Subcutaneous abdominal adipose tissue (tissue), 5 donors: Measurements from ENCODE around the gene GAP43.

Experiments
- H3K27ac ChIP-seq: one replicate; pipeline ENCODE4 v1.7.0; 2013; ENCODE audit warnings: low read depth, mild to moderate bottlenecking, inconsistent platforms, low read length, moderate library complexity
- H3K27me3 ChIP-seq, 5 donors: one replicate each; pipeline ENCODE4 v1.7.0; 2013; ENCODE audit warnings: low read length in 5 of 5, inconsistent platforms in 1 of 5; ENCODE audit not compliant: control insufficient read depth in 5 of 5, insufficient read depth in 4 of 5
- H3K36me3 ChIP-seq, 5 donors: one replicate each; pipeline ENCODE4 v1.7.0; 2013; ENCODE audit warnings: low read length in 5 of 5; ENCODE audit not compliant: control insufficient read depth in 5 of 5, insufficient read depth in 5 of 5
- H3K4me1 ChIP-seq, 5 donors: one replicate each; pipeline ENCODE4 v1.7.0; 2013; ENCODE audit warnings: low read length in 5 of 5, mild to moderate bottlenecking in 3 of 5, moderate library complexity in 1 of 5; ENCODE audit not compliant: control insufficient read depth in 5 of 5, insufficient read depth in 5 of 5
- H3K4me3 ChIP-seq, 5 donors: one replicate each; pipeline ENCODE4 v1.7.0; 2013; ENCODE audit warnings: low read length in 5 of 5, low read depth in 1 of 5
- H3K9ac ChIP-seq, 5 donors: one replicate each; pipeline ENCODE4 v1.7.0; 2013; ENCODE audit warnings: low read length in 5 of 5, mild to moderate bottlenecking in 4 of 5, moderate library complexity in 3 of 5
- H3K9me3 ChIP-seq, 5 donors: one replicate each; pipeline ENCODE4 v1.7.0; 2013; ENCODE audit warnings: low read length in 5 of 5; ENCODE audit not compliant: control insufficient read depth in 5 of 5
- donor health status: healthy.
- donor health status: healthy.
- donor health status: healthy.
- donor health status: healthy.
- donor health status: healthy.

The GAP43 gene

DNA sequence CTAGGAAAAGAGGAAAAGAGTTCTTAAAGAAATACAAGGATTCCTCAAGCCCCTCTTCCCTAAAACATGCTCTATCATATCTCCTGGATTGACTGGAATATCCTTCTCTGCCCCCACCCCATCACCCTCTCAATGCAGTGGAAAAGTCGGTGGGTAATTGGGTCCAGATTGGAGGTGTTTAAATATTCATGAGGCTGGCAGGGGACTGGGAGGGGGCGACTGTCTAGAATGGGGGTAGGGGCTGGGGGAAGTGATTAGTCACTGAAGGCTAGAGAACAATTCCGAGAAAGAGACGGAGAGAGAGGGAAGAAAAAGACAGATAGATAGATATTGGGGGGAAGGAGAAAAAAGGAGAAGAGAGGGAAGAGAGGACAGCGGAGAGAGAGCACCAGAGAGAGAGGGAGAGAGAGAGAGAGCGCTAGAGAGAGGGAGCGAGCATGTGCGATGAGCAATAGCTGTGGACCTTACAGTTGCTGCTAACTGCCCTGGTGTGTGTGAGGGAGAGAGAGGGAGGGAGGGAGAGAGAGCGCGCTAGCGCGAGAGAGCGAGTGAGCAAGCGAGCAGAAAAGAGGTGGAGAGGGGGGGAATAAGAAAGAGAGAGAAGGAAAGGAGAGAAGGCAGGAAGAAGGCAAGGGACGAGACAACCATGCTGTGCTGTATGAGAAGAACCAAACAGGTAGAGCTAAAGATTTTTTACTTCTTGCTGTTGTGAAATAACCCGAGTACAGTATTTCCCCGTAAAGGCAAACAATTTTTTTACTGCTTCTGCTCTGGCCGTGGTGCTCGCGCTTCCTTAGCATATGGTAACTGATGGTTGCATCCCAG is at the start of gene GAP43:
Gene GAP43 (plus strand): TSS at position 467 of the 825 bp plus-strand sequence. CDS start 180 bp downstream, at position 647.
- no peak within 1 kb of the TSS for H3K27ac ChIP-seq
- peaks cover 0 to 8% (median 7%) of the 10 kb centered on the region in 5 donors for H3K4me1 ChIP-seq
- peaks cover 0 to 21% (median 6%) of the 10 kb centered on the region in 5 donors for H3K27me3 ChIP-seq
- peak within 1 kb of the TSS; percentile 10 to 65 (median 51) for H3K4me3 ChIP-seq
- peak within 1 kb of the TSS in 1 of 5 donors; percentile 39 for H3K9ac ChIP-seq
- H3K36me3 ChIP-seq: no peaks in the 10 kb centered on the region
- H3K9me3 ChIP-seq: no peaks in the 10 kb centered on the region

DNA sequence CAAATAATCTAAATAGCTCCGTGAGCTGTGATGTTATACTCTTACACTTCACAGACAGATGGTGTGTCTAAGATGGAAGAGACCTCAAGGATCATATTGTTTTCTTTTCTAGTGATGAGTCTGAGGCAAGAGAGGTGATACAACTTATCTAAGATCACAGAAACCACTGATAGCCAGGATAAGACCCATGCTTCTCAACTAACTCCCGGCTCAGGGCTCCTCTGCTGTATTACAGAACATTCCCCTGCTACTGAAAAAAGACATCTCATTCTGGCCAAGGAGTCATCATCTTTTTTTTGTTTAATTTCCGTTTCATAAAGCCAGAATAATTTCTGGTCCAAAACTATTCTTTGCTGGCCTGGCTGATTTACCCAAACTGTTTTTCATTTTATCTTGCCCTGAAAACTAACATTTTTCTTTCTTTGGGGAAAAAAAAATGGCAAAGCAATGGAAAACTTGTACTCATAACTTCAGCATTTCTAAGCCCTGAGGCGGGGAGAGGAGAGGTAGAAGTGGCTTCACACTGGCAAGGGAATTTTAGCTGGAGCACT is 46.9 kb upstream of the GAP43 start:
- H3K9ac ChIP-seq: no peak overlapping the region
- no peak overlapping the region for H3K4me3 ChIP-seq
- no peak overlapping the region for H3K27ac ChIP-seq
- H3K36me3 ChIP-seq: no peaks in the 10 kb centered on the region
- H3K4me1 ChIP-seq: peaks cover 0 to 11% (median 9%) of the 10 kb centered on the region in 5 donors
- H3K9me3 ChIP-seq: no peaks in the 10 kb centered on the region
- H3K27me3 ChIP-seq: no peaks in the 10 kb centered on the region

- Histone ChIP-seq H3K36me3 (no peaks in the 10 kb centered on the region), H3K4me1 (peaks cover 0 to 11% (median 9%) of the 10 kb centered on the region in 5 donors), H3K4me3 (no peak overlapping the region), H3K27ac (no peak overlapping the region), H3K9me3 (no peaks in the 10 kb centered on the region), H3K27me3 (no peaks in the 10 kb centered on the region), H3K9ac (no peak overlapping the region)
Measured at GRCh38 chr3:115577000-115577399, 46.3 kb upstream of the GAP43 start.

DNA sequence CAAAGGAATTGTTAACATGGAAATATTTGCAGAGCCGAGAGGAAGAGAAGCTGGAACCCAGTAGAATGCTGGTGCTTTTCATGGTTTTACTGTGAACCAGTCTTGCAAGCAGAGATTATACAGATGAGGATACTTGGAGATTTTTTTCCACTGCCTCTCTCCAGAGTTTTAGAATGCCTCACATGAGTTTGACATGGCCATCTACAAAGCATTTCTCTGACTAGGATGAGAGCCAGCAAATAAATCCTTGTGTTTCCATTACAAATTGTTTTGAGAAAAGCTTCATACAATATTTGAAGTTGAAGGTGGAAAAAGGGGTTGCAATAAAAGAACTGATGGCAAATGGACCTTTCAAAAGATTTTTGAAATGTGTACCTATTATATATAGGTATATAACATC is 45.0 kb upstream of the GAP43 start:
- Histone ChIP-seq H3K9me3 (no peaks in the 10 kb centered on the region), H3K27ac (no peak overlapping the region), H3K36me3 (no peaks in the 10 kb centered on the region), H3K9ac (no peak overlapping the region), H3K27me3 (no peaks in the 10 kb centered on the region), H3K4me1 (peaks cover 0 to 11% (median 9%) of the 10 kb centered on the region in 5 donors), H3K4me3 (no peak overlapping the region)

- H3K27me3 ChIP-seq: no peaks in the 10 kb centered on the region
- H3K4me1 ChIP-seq: peaks cover 0 to 11% (median 9%) of the 10 kb centered on the region in 5 donors
- H3K9me3 ChIP-seq: peaks cover 0 to 4% (median 0%) of the 10 kb centered on the region in 5 donors
- no peak overlapping the region for H3K9ac ChIP-seq
- H3K4me3 ChIP-seq: no peak overlapping the region
- H3K27ac ChIP-seq: no peak overlapping the region
- no peaks in the 10 kb centered on the region for H3K36me3 ChIP-seq
Measured at GRCh38 chr3:115580566-115580965, 42.7 kb upstream of the GAP43 start.

DNA sequence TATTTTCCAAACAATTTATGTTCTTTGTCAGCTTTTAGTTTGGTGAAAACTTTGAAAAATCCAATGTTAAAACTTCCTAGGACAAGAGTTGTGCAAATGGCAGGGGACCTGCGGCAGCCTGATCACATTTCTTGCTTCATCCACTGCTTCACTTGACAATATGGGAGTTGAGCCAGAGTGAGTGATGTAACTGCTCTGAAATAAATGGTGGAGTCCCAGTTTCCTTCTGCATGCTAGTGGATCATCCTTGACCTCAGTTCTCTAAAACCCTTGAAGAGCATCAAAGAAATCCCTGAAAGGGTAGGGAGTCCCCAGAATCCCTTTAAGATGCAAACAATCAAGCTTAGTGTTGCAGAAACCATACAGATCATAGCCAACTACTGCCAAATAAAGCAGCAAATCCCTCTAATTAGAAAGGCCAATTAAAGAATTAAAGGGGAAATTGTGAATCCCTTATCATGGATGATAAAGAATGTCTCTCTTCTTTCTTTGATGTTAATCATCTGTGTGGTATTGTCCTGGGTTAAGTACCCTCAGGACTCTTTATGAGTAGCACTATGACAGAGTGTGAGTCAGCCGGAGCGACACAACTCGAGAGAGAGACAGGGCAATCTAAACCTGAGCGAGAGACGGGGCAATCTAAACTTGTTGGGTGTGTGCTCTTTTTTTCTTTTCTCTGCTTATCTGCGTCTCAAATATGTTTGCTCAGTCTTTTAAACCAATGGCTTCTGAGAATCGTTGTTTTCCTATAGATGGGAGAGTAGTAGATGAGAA is 41.8 kb upstream of the GAP43 start:
- Histone ChIP-seq H3K9ac (no peak overlapping the region), H3K4me3 (no peak overlapping the region), H3K4me1 (peaks cover 0 to 11% (median 9%) of the 10 kb centered on the region in 5 donors), H3K36me3 (no peaks in the 10 kb centered on the region), H3K27ac (no peak overlapping the region), H3K27me3 (no peaks in the 10 kb centered on the region), H3K9me3 (peaks cover 0 to 4% (median 0%) of the 10 kb centered on the region in 5 donors)

- Histone ChIP-seq H3K36me3 (no peaks in the 10 kb centered on the region), H3K27me3 (no peaks in the 10 kb centered on the region), H3K4me3 (no peak overlapping the region), H3K9me3 (peaks cover 0 to 4% (median 0%) of the 10 kb centered on the region in 5 donors), H3K4me1 (no peaks in the 10 kb centered on the region), H3K9ac (no peak overlapping the region), H3K27ac (no peak overlapping the region)
Measured at GRCh38 chr3:115588201-115589115, 34.9 kb upstream of the GAP43 start.

DNA sequence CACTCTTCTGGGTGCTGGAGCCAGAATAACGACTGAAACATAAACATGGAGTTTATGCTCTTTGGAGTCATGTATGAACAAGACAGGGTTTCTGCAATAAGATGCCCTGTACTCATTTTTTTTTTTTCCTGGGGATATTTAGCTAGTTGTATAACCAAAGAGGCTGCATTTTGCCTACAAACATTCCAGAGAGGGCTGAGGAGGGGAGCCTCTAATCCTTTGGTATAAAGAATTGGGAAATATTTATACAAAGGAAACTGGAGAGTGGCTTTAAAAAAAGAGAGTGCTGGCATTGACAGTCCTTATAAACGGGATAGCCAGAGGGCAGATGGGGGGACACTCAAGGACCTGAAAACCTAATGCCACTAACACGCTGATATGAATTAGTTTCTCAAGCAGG is 32.4 kb upstream of the GAP43 start:
- H3K27ac ChIP-seq: no peak overlapping the region
- H3K9me3 ChIP-seq: peaks cover 0 to 8% (median 3%) of the 10 kb centered on the region in 5 donors
- no peaks in the 10 kb centered on the region for H3K4me1 ChIP-seq
- no peak overlapping the region for H3K9ac ChIP-seq
- no peak overlapping the region for H3K4me3 ChIP-seq
- no peaks in the 10 kb centered on the region for H3K27me3 ChIP-seq
- H3K36me3 ChIP-seq: no peaks in the 10 kb centered on the region

- no peaks in the 10 kb centered on the region for H3K27me3 ChIP-seq
- no peaks in the 10 kb centered on the region for H3K4me1 ChIP-seq
- H3K36me3 ChIP-seq: no peaks in the 10 kb centered on the region
- H3K27ac ChIP-seq: no peak overlapping the region
- peaks cover 0 to 8% (median 3%) of the 10 kb centered on the region in 5 donors for H3K9me3 ChIP-seq
- H3K9ac ChIP-seq: no peak overlapping the region
- no peak overlapping the region for H3K4me3 ChIP-seq
Measured at GRCh38 chr3:115595611-115596275, 27.6 kb upstream of the GAP43 start.
